GM23338 (cell line): ENCODE measurements around the gene SHISA9.

Experiments
- EZH2phosphoT487 ChIP-seq: fragments of 200-600 bp; sonication (generic); IDR thresholded peaks from one replicate; pipeline ENCODE4 v1.8.1; 2018; ENCODE audit warnings: antibody characterized with exemption; ENCODE audit not compliant: unreplicated experiment
- POLR2AphosphoS5 ChIP-seq: IDR thresholded peaks from 2 replicates; pipeline ENCODE4 v1.6.1; 2016; ENCODE audit warnings: antibody characterized with exemption, low read depth
- ZNF331 ChIP-seq: fragments of 250-450 bp; sonication (Bioruptor Pico); IDR thresholded peaks from 2 replicates; pipeline ENCODE4 v1.5.0; 2020; ENCODE audit warnings: low read depth, mild to moderate bottlenecking, moderate library complexity
- TF ChIP-seq, protein P1 (sequence below), 2 experiments: fragments of 200-600 bp in 1 of 2; sonication (generic) in 1 of 2; conservative IDR thresholded peaks; 2 replicates each; pipeline versions ENCODE4 v1.5.1 to v1.6.1; 2016 to 2017; ENCODE audit warnings: antibody characterized with exemption in 2 of 2, low read depth in 2 of 2, mild to moderate bottlenecking in 2 of 2, moderate library complexity in 1 of 2

DNA sequence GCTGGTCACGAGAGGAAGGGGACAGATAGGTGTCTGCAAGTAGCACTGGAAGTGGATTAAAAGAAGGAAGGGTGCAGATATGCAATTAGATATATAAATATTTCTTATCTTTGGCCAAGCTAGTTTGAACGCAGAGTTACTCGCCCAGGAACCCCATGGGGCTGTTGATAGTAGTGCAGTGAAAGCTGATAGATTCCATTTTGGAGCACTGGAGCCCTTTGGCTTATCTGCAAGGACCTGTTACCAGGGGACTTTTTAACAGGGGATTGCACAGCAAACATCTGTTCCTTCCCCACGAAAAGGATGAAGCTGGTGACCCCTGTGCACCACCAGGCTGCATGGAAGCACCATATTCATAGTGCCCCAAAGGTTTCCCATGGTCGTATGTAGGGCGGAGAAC lies 218.7 kb downstream of the SHISA9 start:
- TF ChIP-seq POLR2AphosphoS5 (no peak), ZNF331 (no peak), EZH2phosphoT487 (no peak)
- TF ChIP-seq, protein P1, sequence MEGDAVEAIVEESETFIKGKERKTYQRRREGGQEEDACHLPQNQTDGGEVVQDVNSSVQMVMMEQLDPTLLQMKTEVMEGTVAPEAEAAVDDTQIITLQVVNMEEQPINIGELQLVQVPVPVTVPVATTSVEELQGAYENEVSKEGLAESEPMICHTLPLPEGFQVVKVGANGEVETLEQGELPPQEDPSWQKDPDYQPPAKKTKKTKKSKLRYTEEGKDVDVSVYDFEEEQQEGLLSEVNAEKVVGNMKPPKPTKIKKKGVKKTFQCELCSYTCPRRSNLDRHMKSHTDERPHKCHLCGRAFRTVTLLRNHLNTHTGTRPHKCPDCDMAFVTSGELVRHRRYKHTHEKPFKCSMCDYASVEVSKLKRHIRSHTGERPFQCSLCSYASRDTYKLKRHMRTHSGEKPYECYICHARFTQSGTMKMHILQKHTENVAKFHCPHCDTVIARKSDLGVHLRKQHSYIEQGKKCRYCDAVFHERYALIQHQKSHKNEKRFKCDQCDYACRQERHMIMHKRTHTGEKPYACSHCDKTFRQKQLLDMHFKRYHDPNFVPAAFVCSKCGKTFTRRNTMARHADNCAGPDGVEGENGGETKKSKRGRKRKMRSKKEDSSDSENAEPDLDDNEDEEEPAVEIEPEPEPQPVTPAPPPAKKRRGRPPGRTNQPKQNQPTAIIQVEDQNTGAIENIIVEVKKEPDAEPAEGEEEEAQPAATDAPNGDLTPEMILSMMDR (conservative IDR thresholded peaks at IDR 0.05; ENCODE audit: low read depth in 2 of 2), result no peak
